ENCODE results near the gene CLIP3. TPM values are rescaled to one million over a fixed set of nuclear protein-coding genes. Genes with fewer than 3 reads are reported as not detected.

Gene CLIP3
- total and polyA plus RNA-seq, 10 donors: 2.7 to 18.0 (median 10.3) TPM

DNA sequence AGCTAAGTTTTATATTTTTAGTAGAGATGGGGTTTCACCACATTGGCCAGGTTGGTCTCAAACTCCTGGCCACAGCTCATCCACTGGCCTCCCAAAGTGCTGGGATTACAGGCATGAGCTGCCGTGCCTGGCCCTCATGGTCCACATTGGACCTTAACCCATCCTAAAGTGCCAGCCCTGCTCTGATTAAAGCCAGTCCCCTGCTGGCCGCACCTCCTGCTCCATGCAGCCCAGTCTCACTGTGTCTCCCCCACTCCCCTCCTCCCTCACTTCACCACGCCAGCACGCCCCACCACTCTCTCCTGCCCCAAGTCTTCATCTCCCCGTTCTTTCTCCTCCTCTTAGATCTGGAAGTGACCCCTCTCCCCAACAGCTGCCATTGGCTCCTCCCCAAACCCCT, 54.4 kb downstream of the CLIP3 start:
- intact Hi-C loops (cut with DNase I; ENCODE audit: low total_unique reads): no loop called here
- DNase-seq: no peak
- Histone ChIP-seq H3K36me3 (no peaks in the 10 kb centered on the region), H3K4me1 (no peaks in the 10 kb centered on the region), H3K27me3 (replicated peaks in 1 of 7) (peaks cover 0 to 84% (median 6%) of the 10 kb centered on the region in 7 donors), H3K9me3 (no peaks in the 10 kb centered on the region), H3K27ac (no peak overlapping the region), H3K4me3 (no peak overlapping the region)
- no peak for TF ChIP-seq POLR2AphosphoS5 (IDR thresholded peaks at IDR 0.05)
- no peak for TF ChIP-seq CTCF (IDR thresholded peaks at IDR 0.05 in 8 of 11, conservative IDR thresholded peaks at IDR 0.05 in 3 of 11)
- no peak for TF ChIP-seq POLR2A (IDR thresholded peaks at IDR 0.05)
- 49 to 62% (median 56%) methylated on average over 5 of the region's 5 CpGs for WGBS, 5 donors

GRCh38 chr19:35977446-35978222, 55.0 kb downstream of the CLIP3 start:
- Histone ChIP-seq H3K4me3 (no peak overlapping the region), H3K27ac (no peak overlapping the region), H3K36me3 (no peaks in the 10 kb centered on the region), H3K4me1 (no peaks in the 10 kb centered on the region), H3K27me3 (replicated peaks in 1 of 7) (peaks cover 0 to 81% (median 6%) of the 10 kb centered on the region in 7 donors), H3K9me3 (no peaks in the 10 kb centered on the region)
- 49 to 62% (median 55%) methylated on average over 12 to 14 of the region's 14 CpGs for WGBS, 5 donors
- intact Hi-C loops (cut with DNase I; ENCODE audit: low total_unique reads): no loop called here
- TF ChIP-seq POLR2AphosphoS5 (IDR thresholded peaks at IDR 0.05) (no peak), POLR2A (IDR thresholded peaks at IDR 0.05) (no peak), CTCF (IDR thresholded peaks at IDR 0.05 in 8 of 11, conservative IDR thresholded peaks at IDR 0.05 in 3 of 11) (no peak)
- no peak for DNase-seq

- Histone ChIP-seq H3K27ac (no peak overlapping the region), H3K4me1 (no peaks in the 10 kb centered on the region), H3K27me3 (replicated peaks in 1 of 7) (peaks cover 0 to 68% (median 6%) of the 10 kb centered on the region in 7 donors), H3K9me3 (no peaks in the 10 kb centered on the region), H3K4me3 (no peak overlapping the region), H3K36me3 (no peaks in the 10 kb centered on the region)
- TF ChIP-seq POLR2AphosphoS5 (IDR thresholded peaks at IDR 0.05) (no peak), CTCF (IDR thresholded peaks at IDR 0.05 in 8 of 11, conservative IDR thresholded peaks at IDR 0.05 in 3 of 11) (no peak)
- no peak for DNase-seq
- WGBS, 5 donors: 35 to 51% (median 38%) methylated on average over 5 of the region's 5 CpGs
- intact Hi-C loops (cut with DNase I; ENCODE audit: low total_unique reads): no loop called here
Observed at GRCh38 chr19:35975608-35976214, 57.0 kb downstream of the CLIP3 start.

DNA sequence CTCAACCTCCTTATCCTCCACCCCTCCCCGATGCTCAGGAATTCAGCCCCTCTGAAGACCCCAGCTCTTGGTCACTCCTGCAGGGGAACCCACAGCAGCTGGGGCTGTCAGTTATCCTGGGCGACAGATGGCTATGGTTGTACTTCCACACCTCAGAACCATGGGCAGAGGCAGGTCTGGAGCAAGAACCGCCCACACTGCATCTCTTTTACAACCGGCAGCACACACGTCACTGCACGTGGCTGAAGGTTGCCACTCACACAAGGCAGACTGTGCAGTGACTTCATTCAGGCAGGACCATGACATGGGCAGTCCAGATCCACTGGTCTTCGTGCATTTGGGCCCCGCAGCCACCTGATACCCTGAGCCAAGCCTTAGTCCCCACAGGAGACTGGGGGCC, 59.2 kb downstream of the CLIP3 start:
- Histone ChIP-seq H3K36me3 (no peaks in the 10 kb centered on the region), H3K27ac (no peak overlapping the region), H3K27me3 (replicated peaks in 1 of 7) (peaks cover 0 to 47% (median 0%) of the 10 kb centered on the region in 7 donors), H3K9me3 (no peaks in the 10 kb centered on the region), H3K4me3 (no peak overlapping the region), H3K4me1 (no peaks in the 10 kb centered on the region)
- TF ChIP-seq POLR2AphosphoS5 (IDR thresholded peaks at IDR 0.05) (no peak), POLR2A (IDR thresholded peaks at IDR 0.05) (no peak), CTCF (IDR thresholded peaks at IDR 0.05 in 8 of 11, conservative IDR thresholded peaks at IDR 0.05 in 3 of 11) (no peak)
- 36 to 61% (median 40%) methylated on average over 7 to 8 of the region's 8 CpGs for WGBS, 5 donors
- intact Hi-C loops (cut with DNase I; ENCODE audit: low total_unique reads): no loop called here
- DNase-seq: no peak
